Measurements from ENCODE around the gene BDP1.
A peak's percentile ranks its signal among the peaks of the same experiment; 100 is the strongest.
"Not testable (repeated sequence)": the region's sequence is repeated elsewhere in the genome, so short reads cannot be mapped to it uniquely, and the experiment has no call there.

Gene BDP1

GRCh38 chr5:71571811-71572210 lies 116.4 kb downstream of the BDP1 start:
- DNase-seq: not testable (repeated sequence)

- no peak for DNase-seq
Observed at GRCh38 chr5:71573591-71573990, 118.1 kb downstream of the BDP1 start.

DNA sequence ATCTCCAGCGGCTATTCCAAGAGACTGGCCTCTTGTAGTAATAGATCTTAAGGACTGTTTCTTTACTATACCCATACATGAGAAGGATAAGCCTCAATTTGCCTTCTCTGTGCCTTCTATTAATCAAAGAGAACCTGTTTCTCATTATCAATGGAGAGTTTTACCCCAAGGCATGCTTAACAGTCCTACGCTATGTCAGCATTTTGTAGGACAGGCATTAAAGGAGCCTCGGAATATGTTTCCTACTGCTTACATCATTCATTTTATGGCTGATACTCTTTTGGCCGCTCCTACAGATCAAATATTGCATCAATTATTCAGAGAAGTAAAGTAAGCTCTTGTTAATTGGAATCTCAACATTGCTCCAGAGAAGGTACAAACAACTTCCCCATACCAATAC lies 120.1 kb downstream of the BDP1 start:
- not testable (repeated sequence) for DNase-seq

- no peak for DNase-seq
Observed at GRCh38 chr5:71576241-71576640, 120.8 kb downstream of the BDP1 start.

DNA sequence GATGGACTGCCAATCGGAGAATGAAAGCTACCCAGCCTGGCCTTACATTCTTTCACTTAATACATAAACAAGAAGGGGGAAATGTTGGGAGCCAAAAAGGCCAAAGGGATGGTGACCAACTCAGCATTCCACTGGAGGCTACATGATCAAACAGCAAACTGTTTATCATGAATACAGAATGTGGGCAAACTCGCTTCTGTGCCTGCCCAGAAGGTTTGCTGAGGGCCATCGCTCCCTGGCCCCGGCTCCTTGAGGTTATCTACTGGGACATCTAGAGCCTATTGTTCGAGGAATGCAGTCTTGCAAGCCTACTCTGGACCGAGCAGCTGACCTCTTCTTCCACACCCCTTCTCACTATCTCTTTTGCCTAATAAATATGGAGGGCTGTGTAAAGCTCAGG lies 122.4 kb downstream of the BDP1 start:
- DNase-seq: not testable (repeated sequence)

DNA sequence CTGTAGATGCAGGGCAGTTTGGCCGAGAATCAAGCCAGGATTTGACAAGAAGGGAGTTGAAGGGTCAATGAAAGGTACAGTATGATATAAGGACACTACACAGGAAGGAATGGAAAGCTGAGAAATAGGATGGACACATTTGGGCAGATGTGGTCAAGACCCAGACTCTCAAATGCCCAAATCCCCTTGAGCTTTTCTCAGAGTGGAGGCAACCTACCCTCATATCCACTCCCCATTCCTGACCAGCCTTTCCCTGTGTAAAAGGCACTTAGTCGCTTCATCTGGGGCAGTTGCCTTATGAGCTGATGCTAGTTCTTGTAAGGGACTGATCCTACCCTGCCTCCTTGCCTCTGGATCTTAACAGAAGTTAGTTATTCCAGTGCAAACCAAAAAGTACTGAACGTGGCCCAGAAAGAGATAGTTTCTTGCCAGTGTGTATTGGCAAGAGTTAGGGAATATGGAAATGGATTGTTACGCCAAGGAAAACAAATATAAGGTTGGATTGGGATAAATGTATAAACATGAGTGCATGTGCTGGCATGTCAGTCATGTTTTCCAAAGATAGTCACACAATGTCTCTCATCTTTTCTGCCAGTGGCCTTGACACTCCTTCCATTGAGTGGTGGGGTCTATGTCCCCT lies 127.6 kb downstream of the BDP1 start:
- no peak for DNase-seq

DNA sequence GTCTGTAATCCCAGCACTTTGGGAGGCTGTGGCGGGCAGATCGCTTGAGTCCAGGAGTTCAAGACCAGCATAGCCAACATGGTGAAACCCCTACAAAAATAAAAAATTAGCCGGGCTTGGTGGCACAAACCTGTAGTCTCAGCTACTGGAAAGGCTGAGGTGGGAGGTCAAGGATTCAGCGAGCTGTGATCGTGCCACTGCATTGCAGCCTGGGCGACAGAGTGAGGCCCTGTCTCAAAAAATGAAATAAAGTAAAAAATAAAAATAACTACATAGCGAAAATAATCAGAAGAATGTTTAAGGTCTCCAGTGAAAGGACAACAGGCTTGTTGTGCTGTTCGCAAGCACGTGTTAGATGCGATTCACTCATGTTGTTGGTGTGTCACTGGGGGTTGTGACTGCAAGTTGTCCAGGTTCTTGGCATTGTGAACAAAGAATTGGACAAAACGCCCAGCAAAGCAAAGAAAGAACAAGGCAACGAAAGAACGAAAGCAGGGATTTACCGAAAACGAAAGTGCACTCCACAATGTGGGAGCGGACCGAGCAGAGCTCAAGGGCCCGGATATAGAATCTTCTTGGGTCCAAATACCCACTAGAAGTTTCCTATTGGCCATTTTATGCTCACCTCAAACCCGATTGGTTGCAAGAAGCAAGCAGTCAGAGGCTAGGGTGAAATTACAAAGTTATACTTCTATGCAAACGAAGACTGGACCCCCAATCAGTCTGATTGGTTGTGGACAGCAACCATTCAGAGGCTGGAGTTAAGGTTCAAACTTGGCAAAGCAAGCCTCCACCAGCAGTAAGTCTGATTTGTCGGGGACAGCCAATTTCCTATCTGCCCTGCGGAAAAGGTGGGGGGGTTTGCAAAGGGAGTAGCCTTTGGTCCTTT lies 130.8 kb downstream of the BDP1 start:
- no peak for DNase-seq

DNA sequence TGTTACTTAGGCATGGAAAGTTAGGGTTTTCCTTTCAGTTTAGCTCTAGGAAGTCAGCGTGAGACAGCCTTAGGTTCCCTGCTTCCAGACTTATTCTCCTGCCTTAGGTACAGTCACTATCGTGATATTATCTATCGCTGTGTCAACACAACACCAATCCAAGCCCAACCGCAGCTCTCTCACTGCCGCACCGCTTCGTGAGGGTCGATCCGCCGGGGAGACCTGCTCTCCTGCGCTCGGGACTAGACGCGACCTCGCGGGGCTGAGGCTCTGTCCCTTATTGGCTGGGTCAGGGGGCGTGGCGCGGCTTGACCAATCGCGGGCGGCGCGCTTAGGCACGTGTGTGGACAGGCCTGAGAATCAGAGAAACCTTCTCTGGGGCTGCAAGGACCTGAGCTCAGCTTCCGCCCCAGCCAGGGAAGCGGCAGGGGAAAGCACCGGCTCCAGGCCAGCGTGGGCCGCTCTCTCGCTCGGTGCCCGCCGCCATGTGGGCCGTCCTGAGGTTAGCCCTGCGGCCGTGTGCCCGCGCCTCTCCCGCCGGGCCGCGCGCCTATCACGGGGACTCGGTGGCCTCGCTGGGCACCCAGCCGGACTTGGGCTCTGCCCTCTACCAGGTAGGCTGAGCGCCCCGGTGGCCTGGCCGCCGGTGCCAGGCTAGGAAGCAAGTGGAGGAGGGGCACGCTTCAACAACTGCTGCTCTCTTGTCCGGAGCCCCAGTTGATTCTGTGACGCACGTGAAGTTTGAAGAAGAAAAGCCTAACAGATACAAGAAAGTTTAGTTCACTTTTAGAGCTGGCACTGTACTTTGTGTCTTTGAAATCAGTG lies 131.7 kb downstream of the BDP1 start, which contains the start of gene MCCC2:
TSS of gene MCCC2 (plus strand) at position 400 of the 825 bp plus-strand sequence. CDS start at position 486, 86 bp downstream.
- DNase-seq: peak; percentile 95

- DNase-seq: no peak
Observed at GRCh38 chr5:71587766-71588532, 132.5 kb downstream of the BDP1 start.

DNA sequence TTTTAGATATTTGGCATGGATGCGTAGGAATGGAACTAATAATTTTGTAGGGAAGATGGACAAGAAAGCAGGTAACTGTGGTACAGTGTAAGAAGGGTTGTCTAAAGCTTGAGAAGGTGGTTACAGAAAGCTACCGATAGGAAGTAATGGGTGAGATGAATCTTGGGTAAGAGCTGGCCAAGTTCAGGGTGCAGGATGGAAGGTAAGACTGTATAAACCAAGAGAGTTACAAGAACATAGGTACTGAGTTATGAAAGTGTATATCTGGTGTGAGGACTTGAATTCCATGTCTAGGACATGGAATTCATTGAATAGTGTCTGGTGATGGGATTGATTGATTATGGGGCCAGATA lies 133.1 kb downstream of the BDP1 start:
- no peak for DNase-seq

DNA sequence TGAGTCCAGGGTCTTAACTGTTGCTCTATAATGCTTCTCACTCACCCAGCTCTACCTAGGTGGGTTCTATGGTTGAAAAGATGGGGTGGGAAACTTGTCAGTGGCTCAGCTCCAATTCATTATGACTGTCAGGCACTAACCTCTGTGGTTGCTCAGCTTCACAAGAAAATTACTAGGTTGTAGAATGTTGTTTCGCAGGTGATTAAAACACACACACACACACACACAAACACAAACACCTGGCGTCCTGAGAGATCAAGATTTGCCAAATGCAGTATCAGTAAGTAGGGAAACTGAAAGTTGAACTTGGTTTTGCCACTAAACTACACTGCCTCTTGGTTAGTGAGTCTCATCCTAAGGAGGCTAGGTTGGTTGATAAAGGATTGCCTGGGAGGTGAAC lies 134.5 kb downstream of the BDP1 start:
- DNase-seq: no peak

DNA sequence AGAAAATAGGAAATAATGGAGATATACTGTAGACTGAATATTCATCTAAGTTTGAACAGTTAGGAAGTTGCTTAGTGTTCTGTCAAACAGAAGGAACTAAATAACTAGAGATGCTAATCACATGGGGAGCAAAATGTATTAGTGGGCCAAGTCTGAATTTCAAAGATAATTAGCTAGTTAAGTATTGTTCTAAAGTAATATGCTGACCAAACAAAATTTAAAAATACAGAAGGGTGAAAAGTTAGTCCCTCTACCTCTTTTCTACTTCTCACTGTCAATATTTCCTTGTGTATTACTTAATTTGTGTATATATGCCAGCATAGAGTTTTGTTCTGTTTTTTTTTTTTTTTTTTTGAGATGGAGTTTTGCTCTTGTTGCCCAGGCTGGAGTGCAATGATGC lies 135.6 kb downstream of the BDP1 start:
- no peak for DNase-seq

GRCh38 chr5:71596169-71596568 lies 140.7 kb downstream of the BDP1 start:
- no peak for DNase-seq

DNA sequence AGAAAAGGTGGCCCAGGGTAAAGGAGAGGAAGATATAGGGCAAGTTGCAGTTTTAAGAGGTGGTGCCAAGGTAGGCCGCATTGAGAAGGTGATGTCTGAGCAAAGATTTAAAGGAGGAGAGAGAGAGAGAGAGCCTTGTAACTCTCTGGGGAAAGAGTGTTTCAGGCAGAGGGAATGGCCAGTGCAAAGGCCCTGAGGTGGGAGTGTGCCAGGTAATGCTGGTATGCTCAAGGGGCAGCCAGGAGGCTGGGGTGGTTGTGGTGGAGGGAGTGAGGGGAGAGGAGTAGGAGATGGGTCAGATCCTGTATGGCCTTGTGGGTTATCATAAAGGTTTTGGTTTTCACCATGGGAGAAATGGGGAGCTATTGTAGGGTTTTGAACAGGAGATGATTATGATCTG lies 141.6 kb downstream of the BDP1 start:
- DNase-seq: no peak

DNA sequence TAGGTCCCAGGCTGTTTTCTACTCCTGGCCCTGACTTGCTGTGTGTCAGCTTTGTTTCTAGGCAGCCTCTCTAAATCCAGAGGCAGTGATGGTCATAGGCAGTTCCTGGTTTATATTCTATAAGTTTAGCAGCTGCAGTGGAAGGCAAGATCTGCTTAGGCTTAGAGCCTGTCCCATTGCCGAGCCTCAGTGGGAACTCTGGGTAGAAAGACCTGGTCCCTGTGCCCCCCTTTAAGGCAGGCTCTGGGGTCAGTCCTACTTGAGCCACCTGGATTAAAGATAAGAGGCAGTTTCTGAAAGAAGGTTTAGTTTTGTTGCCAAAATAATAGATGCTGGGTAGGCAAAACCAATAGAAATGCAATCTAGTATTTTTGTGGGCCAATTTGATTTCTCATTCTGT lies 145.3 kb downstream of the BDP1 start:
- DNase-seq: no peak

- DNase-seq: peak; percentile 2
Observed at GRCh38 chr5:71601222-71602026, 146.0 kb downstream of the BDP1 start.

DNA sequence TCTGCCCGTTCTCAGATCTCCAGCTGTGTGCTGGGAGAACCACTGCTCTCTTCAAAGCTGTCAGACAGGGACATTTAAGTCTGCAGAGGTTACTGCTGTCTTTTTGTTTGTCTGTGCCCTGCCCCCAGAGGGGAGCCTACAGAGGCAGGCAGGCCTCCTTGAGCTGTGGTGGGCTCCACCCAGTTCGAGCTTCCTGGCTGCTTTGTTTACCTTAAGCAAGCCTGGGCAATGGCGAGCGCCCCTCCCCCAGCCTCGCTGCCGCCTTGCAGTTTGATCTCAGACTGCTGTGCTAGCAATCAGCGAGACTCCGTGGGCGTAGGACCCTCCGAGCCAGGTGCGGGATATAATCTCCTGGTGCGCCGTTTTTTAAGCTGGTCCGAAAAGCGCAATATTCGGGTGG lies 154.5 kb downstream of the BDP1 start:
- DNase-seq: not testable (repeated sequence)

- DNase-seq: no peak
Observed at GRCh38 chr5:71615809-71616208, 160.4 kb downstream of the BDP1 start.
